ENCODE data around the gene OR6B1.

OR6B1 gene

GRCh38 chr7:144000020-144000419 is at the start of gene OR6B1:
Gene OR6B1 (plus strand): TSS chr7:144000320. CDS start chr7:144003997, 3,677 bp downstream.
- DNase-seq (ENCODE audit: low read depth) = no peak

GRCh38 chr7:143953421-143953820 is 46.7 kb upstream of the OR6B1 start:
- DNase-seq (ENCODE audit: low read depth) = no peak

DNA sequence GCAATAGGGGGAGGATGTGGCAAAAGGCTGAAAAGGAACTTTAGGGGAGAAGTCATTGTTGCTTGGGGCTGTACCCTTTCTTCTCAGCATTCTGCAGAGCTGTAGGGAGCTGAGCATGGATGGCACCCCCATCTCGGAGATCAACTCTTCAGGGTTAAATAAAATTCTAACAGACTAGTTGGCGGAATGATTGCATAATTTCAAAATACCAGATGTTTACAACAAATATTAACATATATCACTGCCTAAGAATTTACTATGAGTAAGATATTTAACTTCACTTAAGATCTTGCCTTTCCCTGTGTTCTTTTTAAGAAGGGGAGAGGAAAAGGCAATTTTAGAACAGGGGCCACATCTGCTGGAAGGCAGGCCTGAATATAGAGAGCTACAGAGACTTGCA is 46.0 kb upstream of the OR6B1 start:
- no peak for DNase-seq (ENCODE audit: low read depth)

- no peak for DNase-seq (ENCODE audit: low read depth)
Observed at GRCh38 chr7:143954544-143954943, 45.6 kb upstream of the OR6B1 start, which contains the start of gene OR2F1. Gene OR2F1 (plus strand): TSS chr7:143954844. CDS start chr7:143959971, 5,127 bp downstream.

GRCh38 chr7:143958781-143959180 is 41.3 kb upstream of the OR6B1 start:
- no peak for DNase-seq (ENCODE audit: low read depth)

GRCh38 chr7:143960813-143961610 is 39.1 kb upstream of the OR6B1 start:
- no peak for DNase-seq (ENCODE audit: low read depth)

DNA sequence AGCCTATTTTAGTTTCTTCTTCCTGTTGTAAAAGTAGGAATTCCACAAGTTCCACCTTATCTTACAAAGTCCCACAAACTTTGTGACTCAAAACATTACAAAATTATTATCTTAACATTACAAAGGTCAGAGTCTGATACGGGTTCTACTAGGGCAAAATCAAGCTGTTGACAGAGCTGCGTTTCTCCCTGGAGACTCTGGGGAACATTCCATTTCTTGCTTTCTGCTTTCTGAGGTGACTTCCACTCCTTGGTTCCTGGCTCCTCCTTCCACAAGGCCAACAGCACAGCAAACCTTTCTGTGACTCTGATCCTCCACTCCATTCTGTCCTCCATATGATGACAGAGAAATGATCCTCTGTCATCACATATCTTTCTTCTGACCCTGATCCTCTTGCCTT is 34.8 kb upstream of the OR6B1 start:
- DNase-seq (ENCODE audit: low read depth) = no peak

GRCh38 chr7:143967398-143967797 is 32.7 kb upstream of the OR6B1 start:
- no peak for DNase-seq (ENCODE audit: low read depth)

GRCh38 chr7:143973870-143974416 is 26.2 kb upstream of the OR6B1 start:
- DNase-seq (ENCODE audit: low read depth) = no peak

GRCh38 chr7:143974459-143974858 is 25.7 kb upstream of the OR6B1 start:
- no peak for DNase-seq (ENCODE audit: low read depth)

GRCh38 chr7:143975617-143976016 is 24.5 kb upstream of the OR6B1 start:
- no peak for DNase-seq (ENCODE audit: low read depth)

- no peak for DNase-seq (ENCODE audit: low read depth)
Observed at GRCh38 chr7:143978585-143978984, 21.5 kb upstream of the OR6B1 start.

- no peak for DNase-seq (ENCODE audit: low read depth)
Observed at GRCh38 chr7:143979359-143979758, 20.8 kb upstream of the OR6B1 start.

- no peak for DNase-seq (ENCODE audit: low read depth)
Observed at GRCh38 chr7:143979998-143980397, 20.1 kb upstream of the OR6B1 start.

DNA sequence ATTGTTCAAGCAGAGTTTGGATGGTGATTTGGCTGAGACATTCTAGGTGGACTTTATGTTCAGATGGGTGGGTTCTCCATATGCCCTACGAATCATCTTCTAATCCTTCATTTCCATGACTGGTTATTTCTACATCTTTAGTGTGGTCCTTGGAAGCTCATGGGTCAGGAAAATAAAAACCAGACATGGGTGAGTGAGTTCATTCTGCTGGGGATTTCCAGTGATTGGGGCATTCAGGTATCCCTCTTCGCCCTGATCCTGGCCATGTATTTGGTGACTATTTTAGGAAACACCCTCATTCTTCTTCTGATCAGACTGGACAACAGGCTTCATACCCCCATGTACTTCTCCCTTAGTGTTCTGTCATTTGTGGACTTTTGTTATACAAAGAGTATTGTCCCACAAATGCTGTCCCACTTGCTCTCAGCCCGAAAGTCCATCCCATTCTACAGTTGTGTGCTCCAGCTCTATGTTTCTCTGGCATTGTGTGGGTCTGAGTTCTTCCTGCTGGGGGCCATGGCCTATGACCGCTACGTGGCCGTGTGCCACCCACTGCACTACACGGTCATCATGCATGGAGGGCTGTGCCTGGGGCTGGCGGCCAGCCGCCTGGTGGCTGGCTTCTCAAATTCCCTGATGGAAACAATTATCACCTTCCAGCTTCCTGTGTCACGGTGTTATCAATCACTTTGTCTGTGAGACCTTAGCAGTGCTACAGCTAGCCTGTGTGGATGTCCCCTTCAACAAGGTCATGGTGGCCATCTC is 19.2 kb upstream of the OR6B1 start:
- DNase-seq (ENCODE audit: low read depth) = no peak

DNA sequence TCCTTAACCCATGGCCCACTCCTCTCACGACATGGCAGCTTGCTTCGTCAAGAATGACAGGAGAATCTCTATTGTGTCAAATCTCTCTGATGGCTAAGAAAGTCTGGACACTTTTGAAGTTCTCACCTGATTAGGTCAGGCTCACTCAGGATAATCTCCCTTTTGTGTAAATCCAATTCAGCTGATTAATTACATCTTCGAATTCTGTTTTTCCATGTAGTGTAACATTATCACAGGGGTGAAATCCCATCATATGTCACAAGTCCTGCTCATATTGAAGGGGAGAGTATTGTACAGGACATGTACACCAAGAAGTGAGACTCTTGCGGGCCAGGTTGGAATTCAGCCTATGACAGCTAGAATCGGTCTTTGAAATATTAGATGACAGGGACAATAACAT is 16.2 kb upstream of the OR6B1 start:
- no peak for DNase-seq (ENCODE audit: low read depth)

DNA sequence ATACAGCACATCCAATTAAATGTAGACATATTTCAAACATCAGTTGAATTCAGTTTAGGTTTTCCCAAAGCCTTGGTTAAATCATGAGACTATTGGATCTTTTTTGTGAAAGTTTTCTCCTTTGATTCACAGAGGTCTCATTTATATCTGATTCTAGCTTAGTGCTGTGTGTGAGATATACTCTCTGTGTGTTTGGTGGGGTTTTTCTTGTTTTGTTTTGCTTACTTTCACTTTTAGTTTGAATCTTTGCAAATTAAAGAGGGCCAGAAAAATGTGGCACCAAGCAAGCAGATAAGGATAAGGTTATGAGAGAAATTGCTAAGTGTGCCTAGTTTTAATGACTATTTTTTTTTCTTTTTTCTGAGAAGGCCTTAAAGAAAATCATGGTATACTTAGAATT is 12.6 kb upstream of the OR6B1 start:
- DNase-seq (ENCODE audit: low read depth) = no peak

GRCh38 chr7:143988976-143989745 is 11.0 kb upstream of the OR6B1 start:
- no peak for DNase-seq (ENCODE audit: low read depth)

DNA sequence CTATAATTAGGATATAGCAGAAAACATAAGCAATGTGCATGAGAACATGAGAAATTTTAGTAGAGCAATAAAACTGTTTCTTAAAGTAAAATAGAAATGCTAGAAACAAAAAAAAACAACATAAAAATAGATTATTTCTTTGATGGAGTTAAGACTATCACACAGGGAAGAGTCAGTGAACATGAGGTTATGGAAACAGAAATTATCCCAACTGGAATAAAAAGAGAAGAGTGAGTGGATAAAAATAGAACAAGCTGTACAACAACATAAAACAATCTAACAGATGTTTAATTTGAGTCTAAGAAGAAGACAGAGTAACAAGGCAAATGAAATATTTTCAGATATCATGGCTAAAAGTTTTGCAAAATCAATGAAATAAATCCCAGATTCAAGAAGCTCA is 7.5 kb upstream of the OR6B1 start:
- no peak for DNase-seq (ENCODE audit: low read depth)

GRCh38 chr7:143993924-143994323 is 6.2 kb upstream of the OR6B1 start:
- DNase-seq (ENCODE audit: low read depth) = no peak

- no peak for DNase-seq (ENCODE audit: low read depth)
Observed at GRCh38 chr7:144001543-144001942, 1.4 kb downstream of the OR6B1 start.

GRCh38 chr7:144004703-144005102 is 4.6 kb downstream of the OR6B1 start:
- DNase-seq (ENCODE audit: low read depth) = no peak

Data from stimulated activated CD8-positive, alpha-beta memory T cell treated with anti-CD3 and anti-CD28 coated beads, Interleukin-4, amount 100 ng/mL, for 24 hours (primary cell).